Ovary (tissue), 3 donors: ENCODE results near the gene SIL1.

Source experiments
- CTCF ChIP-seq, 3 donors: fragments of 450-650 bp in 2 of 3; fragments of 200-600 bp in 1 of 3; IDR thresholded peaks; one replicate each; pipeline versions ENCODE4 v1.5.1 to v1.8.0; 2016 to 2022; ENCODE audit warnings: antibody characterized with exemption in 3 of 3, mild to moderate bottlenecking in 1 of 3
- POLR2A ChIP-seq: fragments of 450-650 bp; IDR thresholded peaks from one replicate; pipeline ENCODE4 v1.6.1; 2017; ENCODE audit warnings: antibody characterized with exemption, mild to moderate bottlenecking, moderate library complexity
- donor health status: DM: no; HTN: no; CAD: no.

- no peak for TF ChIP-seq CTCF (IDR thresholded peaks at IDR 0.05)
- TF ChIP-seq POLR2A = no peak
Observed at GRCh38 chr5:138967791-138968448, 230.2 kb downstream of the SIL1 start.
